Measurements from ENCODE around the gene LZTFL1. TPM values are rescaled to one million over a fixed set of nuclear protein-coding genes. Genes with fewer than 3 reads are reported as not detected.

The LZTFL1 gene
- total RNA-seq, 4 donors from 2014 or later, result 6.4 to 14.3 (median 12.0) TPM

GRCh38 chr3:45887285-45887684 is 45.4 kb upstream of the LZTFL1 start:
- no peaks in the 10 kb centered on the region for H3K36me3 ChIP-seq
- 73 to 78% methylated on average over 4 of the region's 4 CpGs for WGBS, 2 donors
- TF ChIP-seq POLR2A (IDR thresholded peaks at IDR 0.05) (no peak), CTCF (IDR thresholded peaks at IDR 0.05) (no peak)
- H3K4me1 ChIP-seq, result peaks cover 0 to 7% (median 0%) of the 10 kb centered on the region in 3 donors
- H3K27ac ChIP-seq, result no peak overlapping the region
- no peak overlapping the region for H3K4me3 ChIP-seq
- H3K9me3 ChIP-seq, result no peaks in the 10 kb centered on the region
- peaks cover 0 to 6% (median 0%) of the 10 kb centered on the region in 4 donors for H3K27me3 ChIP-seq
- intact Hi-C loops (cut with DNase I), result no loop called here
- no peak for DNase-seq

GRCh38 chr3:45885979-45886705 is 44.2 kb upstream of the LZTFL1 start, which contains the start of gene CCR9:
Gene CCR9, plus strand, starts transcription at chr3:45886543. Its CDS starts 8,391 bp downstream, at chr3:45894934.
- Histone ChIP-seq H3K4me3 (no peak within 1 kb of the TSS), H3K27ac (no peak within 1 kb of the TSS), H3K4me1 (peaks cover 0 to 12% (median 0%) of the 10 kb centered on the region in 3 donors), H3K9me3 (no peaks in the 10 kb centered on the region), H3K27me3 (peaks cover 0 to 6% (median 0%) of the 10 kb centered on the region in 4 donors), H3K36me3 (no peaks in the 10 kb centered on the region)
- no peak for DNase-seq
- 78 to 92% methylated on average over 5 to 6 of the region's 9 CpGs for WGBS, 2 donors
- intact Hi-C loops (cut with DNase I), result no loop called here
- no peak for TF ChIP-seq CTCF (IDR thresholded peaks at IDR 0.05)
- no peak for TF ChIP-seq POLR2A (IDR thresholded peaks at IDR 0.05)

DNA sequence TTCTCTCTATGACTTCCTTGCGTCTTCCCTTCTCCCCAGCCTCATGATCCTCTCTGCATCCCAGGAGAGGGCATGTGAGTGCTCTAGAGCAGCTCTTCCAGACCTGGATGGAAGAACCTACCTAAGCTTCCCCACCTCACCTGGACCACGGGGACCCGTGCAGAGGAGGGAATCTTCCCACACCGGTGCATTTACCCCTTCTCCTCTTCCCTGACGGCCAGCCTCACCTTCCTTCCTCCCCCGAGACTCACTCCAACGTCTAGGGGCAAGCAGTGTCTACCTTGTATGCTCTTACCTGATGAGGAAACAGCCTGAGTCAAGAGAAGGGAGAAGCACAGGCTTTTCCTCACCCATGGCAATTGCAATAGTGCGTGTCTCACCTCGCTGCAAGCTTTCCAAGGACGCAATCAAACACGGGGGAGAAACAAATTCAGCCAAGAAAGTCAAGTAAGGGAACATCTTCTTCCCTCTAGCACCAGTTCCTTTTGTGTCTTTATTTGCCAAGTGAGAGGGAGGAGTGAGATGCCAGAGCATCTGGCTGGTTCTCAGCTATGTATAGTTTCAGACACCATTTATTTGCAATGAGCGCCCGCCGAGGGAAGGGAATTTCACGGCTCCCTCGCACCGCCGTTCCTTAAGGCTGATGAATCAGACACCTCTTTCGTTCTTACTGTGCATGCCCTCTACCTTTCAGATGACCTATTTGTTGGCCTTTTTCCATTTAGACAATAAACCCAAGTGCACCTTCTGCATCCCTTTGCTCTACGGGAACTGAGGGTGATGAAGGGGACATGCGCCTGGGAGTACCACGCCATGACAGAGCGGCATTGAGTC is 42.7 kb upstream of the LZTFL1 start:
- DNase-seq, result no peak
- no peak for TF ChIP-seq POLR2A (IDR thresholded peaks at IDR 0.05)
- TF ChIP-seq CTCF (IDR thresholded peaks at IDR 0.05), result no peak
- 71 to 79% methylated on average over 18 to 23 of the region's 23 CpGs for WGBS, 2 donors
- H3K4me3 ChIP-seq, result no peak overlapping the region
- H3K27me3 ChIP-seq, result peaks cover 0 to 6% (median 0%) of the 10 kb centered on the region in 4 donors
- H3K36me3 ChIP-seq, result no peaks in the 10 kb centered on the region
- no peak overlapping the region for H3K27ac ChIP-seq
- no peaks in the 10 kb centered on the region for H3K9me3 ChIP-seq
- intact Hi-C loops (cut with DNase I), result no loop called here
- peaks cover 0 to 7% (median 0%) of the 10 kb centered on the region in 3 donors for H3K4me1 ChIP-seq

DNA sequence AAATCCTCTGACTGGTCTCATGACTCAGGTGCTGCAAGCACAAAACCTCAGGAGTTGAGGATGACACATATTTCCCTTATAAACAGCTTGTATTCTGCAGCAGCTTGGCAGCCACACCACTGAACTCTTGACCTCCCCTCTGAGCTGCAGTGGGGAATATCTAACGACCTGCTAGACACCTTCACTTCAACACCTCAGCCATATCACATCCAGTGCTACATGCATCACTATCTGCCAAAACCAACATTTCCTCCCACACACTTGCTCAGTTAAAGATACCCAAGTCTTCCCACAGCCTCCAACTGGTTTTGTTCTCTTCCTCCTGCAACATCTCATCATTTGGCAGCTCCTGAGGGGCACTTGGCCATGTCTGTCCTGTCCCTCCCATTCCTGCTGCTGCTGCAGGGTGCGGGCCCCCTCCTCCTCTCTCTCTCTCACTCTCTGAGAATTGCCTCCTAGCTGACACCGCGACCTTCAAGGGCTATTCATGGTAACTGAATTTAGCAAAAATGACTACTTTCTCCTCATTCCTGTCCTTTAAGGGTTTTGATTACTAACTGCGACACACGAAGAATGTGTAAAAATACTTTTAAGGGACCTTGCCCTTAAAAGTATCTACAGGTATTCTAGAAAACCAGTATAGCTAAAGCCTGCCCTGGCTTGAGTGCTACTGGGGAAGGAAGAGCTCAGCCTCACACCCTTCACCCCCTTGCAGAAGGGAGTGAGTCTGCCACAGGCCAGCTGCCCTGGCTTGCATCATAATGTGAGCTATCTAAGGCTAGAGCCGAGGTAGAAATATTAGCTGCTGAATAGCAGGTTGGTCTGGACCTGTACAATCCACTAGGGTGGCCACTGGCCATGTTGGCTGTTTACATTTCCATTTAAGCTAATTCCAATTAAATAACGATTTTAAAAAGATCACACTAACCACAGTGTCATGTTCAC is 39.4 kb upstream of the LZTFL1 start:
- H3K27me3 ChIP-seq, result peaks cover 0 to 6% (median 0%) of the 10 kb centered on the region in 4 donors
- no peak for TF ChIP-seq POLR2A (IDR thresholded peaks at IDR 0.05)
- no peak for TF ChIP-seq CTCF (IDR thresholded peaks at IDR 0.05)
- DNase-seq, result no peak
- no peaks in the 10 kb centered on the region for H3K36me3 ChIP-seq
- H3K4me3 ChIP-seq, result no peak overlapping the region
- intact Hi-C loops (cut with DNase I), result no loop called here
- no peak overlapping the region for H3K27ac ChIP-seq
- H3K4me1 ChIP-seq, result peaks cover 0 to 7% (median 0%) of the 10 kb centered on the region in 3 donors
- H3K9me3 ChIP-seq, result no peaks in the 10 kb centered on the region
- 60 to 67% methylated on average over 7 to 8 of the region's 8 CpGs for WGBS, 2 donors

Data from esophagus squamous epithelium (tissue), 5 donors.